MM.1S (cell line): ENCODE results near the gene PP2D1.

ENCODE experiments used
- EZH2 ChIP-seq: fragments of 300-600 bp; sonication (generic); optimal IDR thresholded peaks from 2 replicates; pipeline ENCODE3; 2017; ENCODE audit warnings: low read depth, mild to moderate bottlenecking, antibody characterized with exemption, low read length, mixed read lengths
- TF ChIP-seq, protein P1 (sequence below): fragments of 300-600 bp; sonication (generic); IDR thresholded peaks from 2 replicates; pipeline ENCODE4 v1.5.1; 2016; ENCODE audit warnings: antibody characterized with exemption, low read length, mixed read lengths

DNA sequence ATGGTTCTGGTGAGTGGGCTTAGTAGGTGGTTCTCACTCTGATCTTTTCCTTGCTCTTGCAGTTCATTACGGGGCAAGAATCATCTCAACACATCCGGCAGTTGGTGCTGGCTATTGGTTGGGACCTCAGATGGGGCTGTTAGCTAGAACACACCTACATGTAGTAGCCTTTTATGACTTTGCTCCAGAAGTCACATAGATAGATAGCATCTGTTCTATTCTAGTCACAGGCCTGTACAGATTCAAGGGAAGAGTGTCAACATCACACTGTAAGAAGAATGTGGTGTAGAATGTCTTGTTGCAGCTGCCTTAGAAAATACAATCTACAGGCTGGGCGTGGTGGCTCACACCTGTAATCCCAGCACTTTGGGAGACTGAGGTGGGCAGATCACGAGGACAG lies 50.1 kb downstream of the PP2D1 start:
- TF ChIP-seq, protein P1, sequence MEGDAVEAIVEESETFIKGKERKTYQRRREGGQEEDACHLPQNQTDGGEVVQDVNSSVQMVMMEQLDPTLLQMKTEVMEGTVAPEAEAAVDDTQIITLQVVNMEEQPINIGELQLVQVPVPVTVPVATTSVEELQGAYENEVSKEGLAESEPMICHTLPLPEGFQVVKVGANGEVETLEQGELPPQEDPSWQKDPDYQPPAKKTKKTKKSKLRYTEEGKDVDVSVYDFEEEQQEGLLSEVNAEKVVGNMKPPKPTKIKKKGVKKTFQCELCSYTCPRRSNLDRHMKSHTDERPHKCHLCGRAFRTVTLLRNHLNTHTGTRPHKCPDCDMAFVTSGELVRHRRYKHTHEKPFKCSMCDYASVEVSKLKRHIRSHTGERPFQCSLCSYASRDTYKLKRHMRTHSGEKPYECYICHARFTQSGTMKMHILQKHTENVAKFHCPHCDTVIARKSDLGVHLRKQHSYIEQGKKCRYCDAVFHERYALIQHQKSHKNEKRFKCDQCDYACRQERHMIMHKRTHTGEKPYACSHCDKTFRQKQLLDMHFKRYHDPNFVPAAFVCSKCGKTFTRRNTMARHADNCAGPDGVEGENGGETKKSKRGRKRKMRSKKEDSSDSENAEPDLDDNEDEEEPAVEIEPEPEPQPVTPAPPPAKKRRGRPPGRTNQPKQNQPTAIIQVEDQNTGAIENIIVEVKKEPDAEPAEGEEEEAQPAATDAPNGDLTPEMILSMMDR = no peak
- TF ChIP-seq EZH2 = no peak
